Activated CD4-positive, alpha-beta T cell treated with anti-CD3 and anti-CD28 coated beads, Interleukin-2, amount 50 U/mL, for 1 hour (primary cell): ENCODE data around the gene RFPL2.
A peak's percentile ranks its signal among the peaks of the same experiment; 100 is the strongest.

Experiments
- DNase-seq: peaks from one replicate; pipeline ENCODE4 v3.0.0-alpha.2; 2020

Gene RFPL2

GRCh38 chr22:32204856-32205722 lies at the start of gene RFPL2:
Gene RFPL2 (minus strand): TSS chr22:32205073. CDS start chr22:32202451, 2,622 bp downstream.
- no peak for DNase-seq

- DNase-seq: no peak
Observed at GRCh38 chr22:32249231-32249630, 44.4 kb upstream of the RFPL2 start.

- DNase-seq: no peak
Observed at GRCh38 chr22:32248276-32248675, 43.4 kb upstream of the RFPL2 start.

- no peak for DNase-seq
Observed at GRCh38 chr22:32246166-32246565, 41.3 kb upstream of the RFPL2 start.

GRCh38 chr22:32245042-32245441 lies 40.2 kb upstream of the RFPL2 start:
- no peak for DNase-seq

- DNase-seq: no peak
Observed at GRCh38 chr22:32244547-32244946, 39.7 kb upstream of the RFPL2 start.

GRCh38 chr22:32240461-32240860 lies 35.6 kb upstream of the RFPL2 start:
- DNase-seq: no peak

GRCh38 chr22:32237906-32238305 lies 33.0 kb upstream of the RFPL2 start:
- no peak for DNase-seq

- no peak for DNase-seq
Observed at GRCh38 chr22:32236970-32237369, 32.1 kb upstream of the RFPL2 start.

- DNase-seq: no peak
Observed at GRCh38 chr22:32233091-32233490, 28.2 kb upstream of the RFPL2 start.

GRCh38 chr22:32232191-32232830 lies 27.4 kb upstream of the RFPL2 start:
- DNase-seq: no peak

- DNase-seq: no peak
Observed at GRCh38 chr22:32226326-32227104, 21.6 kb upstream of the RFPL2 start.

GRCh38 chr22:32222991-32223390 lies 18.1 kb upstream of the RFPL2 start:
- no peak for DNase-seq

- no peak for DNase-seq
Observed at GRCh38 chr22:32219026-32219425, 14.2 kb upstream of the RFPL2 start.

GRCh38 chr22:32218470-32218869 lies 13.6 kb upstream of the RFPL2 start:
- DNase-seq: no peak

GRCh38 chr22:32217465-32217864 lies 12.6 kb upstream of the RFPL2 start:
- no peak for DNase-seq

GRCh38 chr22:32216911-32217310 lies 12.0 kb upstream of the RFPL2 start:
- no peak for DNase-seq

- no peak for DNase-seq
Observed at GRCh38 chr22:32211011-32211410, 6.1 kb upstream of the RFPL2 start.

- no peak for DNase-seq
Observed at GRCh38 chr22:32208681-32209080, 3.8 kb upstream of the RFPL2 start.

GRCh38 chr22:32207971-32208480 lies 3.2 kb upstream of the RFPL2 start:
- DNase-seq: no peak

- DNase-seq: peak; percentile 27
Observed at GRCh38 chr22:32206774-32207758, 2.2 kb upstream of the RFPL2 start.
